Activated T-cell treated with anti-CD3 and anti-CD28 coated beads, Interleukin-2, amount 50 U/mL, for 4 hours (primary cell): Measurements from ENCODE around the gene CELF2. TPM values are rescaled to one million over a fixed set of nuclear protein-coding genes. Genes with fewer than 3 reads are reported as not detected.

ENCODE experiments used
- ATAC-seq, 2 donors: fragments of 200-7000 bp; cut with Tn5 transposase; one replicate each; pipeline ENCODE4 v1.10.0; 2021
- DNase-seq: peaks from one replicate; pipeline ENCODE4 v3.0.0-alpha.2; 2020
- H3K27me3 Mint-ChIP-seq: one replicate; pipeline ENCODE4 v1.8.0; 2021; ENCODE audit warnings: low read depth, mixed read lengths
- H3K36me3 Mint-ChIP-seq: one replicate; pipeline ENCODE4 v1.8.0; 2022; ENCODE audit warnings: mixed read lengths; ENCODE audit not compliant: insufficient read depth
- H3K4me1 Mint-ChIP-seq: one replicate; pipeline ENCODE4 v1.8.0; 2021; ENCODE audit warnings: low read depth, mixed read lengths
- H3K4me3 Mint-ChIP-seq: one replicate; pipeline ENCODE4 v1.8.0; 2021; ENCODE audit warnings: mild to moderate bottlenecking, moderate library complexity, mixed read lengths
- H3K9me3 Mint-ChIP-seq: one replicate; pipeline ENCODE4 v1.8.0; 2021; ENCODE audit warnings: mixed read lengths
- total RNA-seq, 3 donors: library from RNA; stranded (reverse); gene quantifications; one replicate each; pipeline ENCODE4 v1.2.1, GENCODE V29; 2021

CELF2 gene
- total RNA-seq, 3 donors from 2014 or later, result 112 to 121 (median 113) TPM

- H3K36me3 Mint-ChIP-seq, result no peaks in the 10 kb centered on the region
Observed at GRCh38 chr10:11048707-11049278, 31.1 kb downstream of the CELF2 start.

DNA sequence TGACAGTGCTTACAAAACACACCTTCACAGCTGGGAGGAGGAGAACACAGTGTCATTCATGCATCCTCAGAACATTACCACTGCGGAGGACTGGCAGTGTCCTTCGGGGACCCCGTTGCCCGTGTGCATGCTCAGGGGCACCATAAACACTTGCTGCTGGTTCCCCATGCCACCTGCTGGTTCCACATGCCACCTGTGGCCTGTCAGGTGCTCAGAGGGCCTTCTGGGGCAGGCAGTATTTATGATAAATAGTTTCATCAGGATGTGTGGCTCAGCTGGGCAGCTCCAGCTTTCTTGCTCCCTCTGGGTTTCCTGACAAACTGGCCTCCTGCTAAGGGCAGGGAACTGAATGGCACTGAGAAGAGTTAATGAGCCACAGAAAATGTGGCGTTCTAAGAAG lies 32.1 kb downstream of the CELF2 start:
- Mint-ChIP-seq H3K4me1 (no peaks in the 10 kb centered on the region), H3K27me3 (no peaks in the 10 kb centered on the region), H3K4me3 (no peak overlapping the region), H3K9me3 (no peaks in the 10 kb centered on the region), H3K36me3 (no peaks in the 10 kb centered on the region)
- no peak for DNase-seq
- ATAC-seq, result no peak

More at GRCh38 chr10:11048707-11049278, 31.1 kb downstream of the CELF2 start:
- Mint-ChIP-seq H3K27me3 (no peaks in the 10 kb centered on the region), H3K9me3 (no peaks in the 10 kb centered on the region), H3K4me1 (no peaks in the 10 kb centered on the region), H3K4me3 (no peak overlapping the region)
- DNase-seq (no peak), ATAC-seq (no peak)

DNA sequence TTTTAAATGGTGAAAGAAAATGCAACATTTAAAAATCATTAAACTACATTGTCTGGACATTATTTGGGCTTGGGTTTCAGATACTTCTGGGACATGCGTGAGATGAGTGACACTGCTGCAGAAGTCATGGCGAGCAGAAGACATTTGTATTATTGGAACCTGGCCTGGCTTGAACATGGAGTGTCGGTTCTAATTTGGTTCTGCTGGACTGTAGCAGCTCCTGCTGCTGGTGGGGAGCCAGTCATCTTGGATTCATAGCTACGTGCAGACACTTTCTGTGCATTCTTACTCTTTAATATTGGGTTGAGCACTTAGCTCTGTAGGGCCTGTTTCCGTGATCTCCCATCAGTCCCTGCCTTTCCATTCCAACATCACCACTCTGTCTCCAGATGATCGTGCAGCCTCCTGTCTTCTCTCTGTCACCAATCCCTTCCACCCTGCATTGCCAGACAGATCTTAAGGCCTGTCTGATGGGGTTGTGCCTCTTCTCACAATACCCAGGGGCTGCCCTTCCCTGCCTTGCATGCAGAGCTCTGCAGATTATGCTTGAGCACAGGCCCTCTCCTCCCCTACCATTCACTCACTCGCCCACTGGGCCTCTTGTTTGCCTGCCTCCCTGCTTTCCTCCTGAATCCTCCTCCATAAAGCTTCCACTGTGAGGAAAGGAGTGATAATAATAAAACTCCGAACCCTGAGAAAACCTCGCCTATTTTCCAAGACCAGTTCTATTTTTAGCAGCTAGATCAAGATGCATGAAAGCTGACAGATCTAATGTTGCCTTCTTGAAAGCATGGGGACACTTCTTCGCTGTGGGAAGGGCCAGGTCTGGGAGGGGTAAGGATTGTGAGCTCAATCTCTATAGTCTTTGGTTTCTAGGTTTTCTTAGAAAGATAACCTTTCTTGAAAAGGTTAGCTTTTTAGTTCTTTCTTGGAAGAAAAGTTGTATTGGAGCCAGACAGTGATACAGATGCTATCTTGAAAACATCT lies 32.9 kb downstream of the CELF2 start:
- no peaks in the 10 kb centered on the region for H3K4me1 Mint-ChIP-seq
- ATAC-seq (no peak), DNase-seq (no peak)
- no peaks in the 10 kb centered on the region for H3K27me3 Mint-ChIP-seq
- no peaks in the 10 kb centered on the region for H3K36me3 Mint-ChIP-seq
- H3K4me3 Mint-ChIP-seq, result no peak overlapping the region
- no peaks in the 10 kb centered on the region for H3K9me3 Mint-ChIP-seq

DNA sequence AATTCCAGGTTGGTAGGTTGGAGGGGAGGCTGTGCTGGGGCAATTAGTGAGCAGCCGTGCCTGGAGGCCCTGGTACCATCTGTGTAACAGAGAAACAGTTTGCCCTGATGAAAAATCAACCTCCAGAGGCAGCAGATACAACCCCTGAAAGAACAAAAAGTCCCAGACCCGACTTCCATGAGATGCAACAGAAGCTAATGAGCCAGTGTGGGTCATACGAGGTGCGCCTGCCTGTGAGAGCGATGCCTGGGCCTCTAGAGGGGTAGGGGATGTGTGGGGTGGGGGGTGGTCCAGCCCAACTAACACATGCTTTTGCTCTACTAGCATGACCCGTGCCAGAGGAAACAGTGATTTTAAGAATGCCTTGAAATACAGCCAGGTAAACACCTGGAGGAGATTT lies 39.3 kb downstream of the CELF2 start:
- no peaks in the 10 kb centered on the region for H3K9me3 Mint-ChIP-seq
- H3K36me3 Mint-ChIP-seq, result no peaks in the 10 kb centered on the region

DNA sequence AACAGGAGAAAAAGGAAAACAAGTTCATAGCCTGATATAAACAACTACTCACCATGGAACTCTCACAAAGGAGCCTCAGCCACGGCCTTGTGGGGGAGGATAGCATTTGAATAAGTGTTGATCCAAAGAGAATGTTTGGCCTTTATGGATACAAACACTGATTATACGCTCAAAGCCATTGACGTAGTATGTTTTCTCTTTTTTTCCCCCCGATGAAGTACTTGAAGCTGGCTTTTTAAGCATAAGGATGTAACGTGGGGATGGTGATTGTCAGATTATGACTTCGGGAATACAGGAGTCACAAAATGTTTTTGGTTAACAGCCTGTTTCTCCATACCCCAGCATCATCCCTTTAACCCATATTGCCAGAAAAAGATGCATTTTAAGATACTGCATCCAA lies 39.8 kb downstream of the CELF2 start:
- no peaks in the 10 kb centered on the region for H3K27me3 Mint-ChIP-seq
- H3K9me3 Mint-ChIP-seq, result no peaks in the 10 kb centered on the region
- no peak overlapping the region for H3K4me3 Mint-ChIP-seq
- no peaks in the 10 kb centered on the region for H3K4me1 Mint-ChIP-seq
- DNase-seq (no peak), ATAC-seq (no peak)
- H3K36me3 Mint-ChIP-seq, result no peaks in the 10 kb centered on the region

More for the DNA sequence above, 39.3 kb downstream of the CELF2 start:
- ATAC-seq (no peak), DNase-seq (no peak)
- H3K4me1 Mint-ChIP-seq, result no peaks in the 10 kb centered on the region
- no peaks in the 10 kb centered on the region for H3K27me3 Mint-ChIP-seq
- H3K4me3 Mint-ChIP-seq, result no peak overlapping the region

DNA sequence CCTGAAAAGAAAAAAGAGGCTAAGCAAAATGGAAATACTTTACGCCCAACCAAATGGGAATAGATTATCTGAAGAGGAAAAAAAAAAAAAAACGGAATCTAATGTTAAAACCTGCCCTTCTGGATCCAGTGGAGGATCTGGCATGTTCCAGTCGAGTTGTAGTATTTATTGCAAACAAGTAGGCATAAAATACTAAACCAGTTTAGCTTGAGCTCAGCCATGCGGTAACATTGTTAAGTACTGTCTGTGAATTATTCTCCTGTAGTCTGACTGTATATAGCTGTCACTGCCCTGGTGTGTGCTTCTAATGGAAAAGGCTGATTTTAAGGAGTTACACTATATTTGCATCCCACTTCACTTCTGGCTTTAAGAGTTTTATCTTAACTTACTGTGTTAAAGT lies 40.3 kb downstream of the CELF2 start:
- Mint-ChIP-seq H3K27me3 (no peaks in the 10 kb centered on the region), H3K36me3 (no peaks in the 10 kb centered on the region), H3K4me1 (no peaks in the 10 kb centered on the region), H3K4me3 (no peak overlapping the region), H3K9me3 (no peaks in the 10 kb centered on the region)
- DNase-seq (no peak), ATAC-seq (no peak)

DNA sequence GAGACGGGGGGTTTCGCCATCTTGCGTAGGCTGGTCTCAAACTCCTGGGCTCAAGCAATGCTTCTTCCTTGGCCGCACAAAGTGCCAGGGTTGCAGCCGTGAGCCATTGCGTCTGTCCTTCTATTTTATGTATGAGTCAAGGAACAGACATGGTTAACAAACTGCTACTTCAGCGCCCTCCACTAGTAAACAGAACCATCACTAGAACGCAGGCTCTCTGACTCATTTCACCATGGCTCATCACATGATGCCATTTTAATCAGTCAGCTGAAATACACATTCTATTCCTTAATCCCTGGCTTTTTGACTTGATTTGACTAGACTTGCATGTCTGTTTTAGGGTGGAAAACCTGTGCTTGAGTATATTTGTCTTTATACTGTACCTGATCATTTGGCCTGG lies 41.3 kb downstream of the CELF2 start:
- Mint-ChIP-seq H3K4me1 (no peaks in the 10 kb centered on the region), H3K4me3 (no peak overlapping the region), H3K27me3 (no peaks in the 10 kb centered on the region), H3K36me3 (no peaks in the 10 kb centered on the region), H3K9me3 (no peaks in the 10 kb centered on the region)
- ATAC-seq, result no peak
- no peak for DNase-seq

- no peaks in the 10 kb centered on the region for H3K27me3 Mint-ChIP-seq
- no peaks in the 10 kb centered on the region for H3K4me1 Mint-ChIP-seq
- H3K36me3 Mint-ChIP-seq, result no peaks in the 10 kb centered on the region
- H3K9me3 Mint-ChIP-seq, result no peaks in the 10 kb centered on the region
- ATAC-seq (no peak), DNase-seq (no peak)
- no peak overlapping the region for H3K4me3 Mint-ChIP-seq
Observed at GRCh38 chr10:11063856-11064255, 46.2 kb downstream of the CELF2 start.

GRCh38 chr10:11064832-11065231 lies 47.2 kb downstream of the CELF2 start:
- no peaks in the 10 kb centered on the region for H3K27me3 Mint-ChIP-seq
- no peak for ATAC-seq
- H3K36me3 Mint-ChIP-seq, result no peaks in the 10 kb centered on the region
- no peak overlapping the region for H3K4me3 Mint-ChIP-seq
- no peak for DNase-seq
- no peaks in the 10 kb centered on the region for H3K4me1 Mint-ChIP-seq
- no peaks in the 10 kb centered on the region for H3K9me3 Mint-ChIP-seq

GRCh38 chr10:11065567-11065966 lies 47.9 kb downstream of the CELF2 start:
- Mint-ChIP-seq H3K4me1 (no peaks in the 10 kb centered on the region), H3K27me3 (peaks cover 6% of the 10 kb centered on the region), H3K36me3 (no peaks in the 10 kb centered on the region), H3K9me3 (no peaks in the 10 kb centered on the region), H3K4me3 (no peak overlapping the region)
- DNase-seq (no peak), ATAC-seq (no peak)

GRCh38 chr10:11066520-11066919 lies 48.8 kb downstream of the CELF2 start:
- Mint-ChIP-seq H3K27me3 (peaks cover 6% of the 10 kb centered on the region), H3K4me1 (no peaks in the 10 kb centered on the region), H3K36me3 (no peaks in the 10 kb centered on the region), H3K9me3 (no peaks in the 10 kb centered on the region), H3K4me3 (no peak overlapping the region)
- ATAC-seq (no peak), DNase-seq (no peak)

- H3K4me1 Mint-ChIP-seq, result no peaks in the 10 kb centered on the region
- H3K36me3 Mint-ChIP-seq, result no peaks in the 10 kb centered on the region
- H3K9me3 Mint-ChIP-seq, result no peaks in the 10 kb centered on the region
- DNase-seq, result no peak
- no peak overlapping the region for H3K4me3 Mint-ChIP-seq
- peaks cover 6% of the 10 kb centered on the region for H3K27me3 Mint-ChIP-seq
- ATAC-seq, result no peak
Observed at GRCh38 chr10:11068861-11069633, 51.4 kb downstream of the CELF2 start.

GRCh38 chr10:11073410-11073809 lies 55.7 kb downstream of the CELF2 start:
- peaks cover 10% of the 10 kb centered on the region for H3K27me3 Mint-ChIP-seq
- ATAC-seq (no peak), DNase-seq (no peak)
- H3K9me3 Mint-ChIP-seq, result no peaks in the 10 kb centered on the region
- H3K4me1 Mint-ChIP-seq, result no peaks in the 10 kb centered on the region
- H3K36me3 Mint-ChIP-seq, result no peaks in the 10 kb centered on the region
- H3K4me3 Mint-ChIP-seq, result no peak overlapping the region

DNA sequence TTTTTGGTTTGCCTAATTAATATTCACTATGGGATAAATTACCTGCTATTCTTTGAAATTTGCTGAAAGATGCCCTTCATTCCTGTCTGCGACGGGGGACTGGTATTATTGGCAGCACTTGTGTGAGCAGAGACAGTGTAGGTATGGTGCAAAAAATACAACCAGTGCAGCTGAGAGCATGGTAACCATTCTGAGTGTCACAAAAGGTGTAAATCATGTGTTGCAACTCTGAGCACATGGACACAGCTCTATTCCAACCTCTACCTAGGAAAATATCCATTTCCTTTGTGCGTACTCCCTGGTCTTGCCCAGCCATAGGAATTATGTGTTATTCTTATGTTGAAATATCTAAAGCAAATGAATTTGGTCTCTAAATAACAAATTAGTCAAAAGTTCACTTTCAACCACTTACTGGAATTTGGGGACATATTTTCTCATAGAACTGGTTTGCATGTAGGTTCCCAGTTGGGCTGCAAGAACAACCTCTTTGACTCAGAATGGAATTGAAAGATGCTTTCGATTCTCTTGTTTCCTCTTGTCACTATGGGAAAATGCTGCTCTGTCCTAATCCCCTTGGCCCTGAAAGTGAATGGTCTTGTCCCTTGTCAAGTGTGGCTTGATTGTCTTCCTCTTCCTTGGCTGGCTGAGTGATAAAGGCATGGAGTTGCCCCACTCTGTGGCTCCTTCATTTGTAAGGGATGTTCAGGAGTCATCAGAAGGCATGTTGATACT lies 57.0 kb downstream of the CELF2 start:
- Mint-ChIP-seq H3K4me1 (no peaks in the 10 kb centered on the region), H3K4me3 (no peak overlapping the region), H3K27me3 (peaks cover 10% of the 10 kb centered on the region), H3K36me3 (no peaks in the 10 kb centered on the region), H3K9me3 (no peaks in the 10 kb centered on the region)
- ATAC-seq (no peak), DNase-seq (no peak)
